Thyroid gland (tissue), 4 donors: ENCODE results near the gene RNF115.

Source experiments
- CTCF ChIP-seq, 6 experiments: fragments of 200-600 bp in 3 of 6; fragments of 450-650 bp in 3 of 6; sonication (generic) in 3 of 6; IDR thresholded peaks; one replicate each; pipeline ENCODE4 v1.5.1; 2016 to 2019; ENCODE audit warnings: antibody characterized with exemption in 6 of 6, mild to moderate bottlenecking in 2 of 6, inconsistent platforms in 1 of 6, moderate library complexity in 1 of 6
- POLR2A ChIP-seq, 2 donors: fragments of 450-650 bp; IDR thresholded peaks; one replicate each; pipeline ENCODE4 v1.6.1; 2017; ENCODE audit warnings: antibody characterized with exemption in 2 of 2, mild to moderate bottlenecking in 2 of 2, moderate library complexity in 1 of 2

GRCh38 chr1:145710291-145711027 is 113.4 kb downstream of the RNF115 start:
- no peak for TF ChIP-seq CTCF (IDR thresholded peaks at IDR 0.05)
- TF ChIP-seq POLR2A (IDR thresholded peaks at IDR 0.05), result no peak
